ENCODE results near the gene NCBP2L. TPM values are rescaled to one million over a fixed set of nuclear protein-coding genes. Genes with fewer than 3 reads are reported as not detected.

Gene NCBP2L
- total and polyA plus RNA-seq, 2 experiments from 2014 or later: not detected

DNA sequence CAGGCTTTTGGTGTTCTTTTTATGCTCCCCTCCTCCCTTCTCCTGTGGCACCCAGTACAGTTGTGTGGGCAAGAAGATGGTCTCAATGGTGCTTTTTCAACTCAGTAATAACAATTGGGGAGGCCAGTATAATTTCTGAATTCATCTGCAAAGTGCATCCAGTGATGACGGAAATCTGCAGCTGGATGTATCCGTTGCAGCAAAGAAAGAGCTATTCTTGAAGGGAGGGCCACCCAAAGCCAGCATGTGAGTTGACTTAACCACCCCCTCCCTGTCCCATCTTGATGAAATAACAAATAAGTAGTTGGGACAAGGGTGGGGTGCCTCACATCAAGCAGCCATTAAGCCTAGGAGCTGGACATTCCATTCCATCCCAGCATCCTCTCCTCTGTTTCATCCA lies 32.7 kb upstream of the NCBP2L start (continued):
- TF ChIP-seq, protein P1, sequence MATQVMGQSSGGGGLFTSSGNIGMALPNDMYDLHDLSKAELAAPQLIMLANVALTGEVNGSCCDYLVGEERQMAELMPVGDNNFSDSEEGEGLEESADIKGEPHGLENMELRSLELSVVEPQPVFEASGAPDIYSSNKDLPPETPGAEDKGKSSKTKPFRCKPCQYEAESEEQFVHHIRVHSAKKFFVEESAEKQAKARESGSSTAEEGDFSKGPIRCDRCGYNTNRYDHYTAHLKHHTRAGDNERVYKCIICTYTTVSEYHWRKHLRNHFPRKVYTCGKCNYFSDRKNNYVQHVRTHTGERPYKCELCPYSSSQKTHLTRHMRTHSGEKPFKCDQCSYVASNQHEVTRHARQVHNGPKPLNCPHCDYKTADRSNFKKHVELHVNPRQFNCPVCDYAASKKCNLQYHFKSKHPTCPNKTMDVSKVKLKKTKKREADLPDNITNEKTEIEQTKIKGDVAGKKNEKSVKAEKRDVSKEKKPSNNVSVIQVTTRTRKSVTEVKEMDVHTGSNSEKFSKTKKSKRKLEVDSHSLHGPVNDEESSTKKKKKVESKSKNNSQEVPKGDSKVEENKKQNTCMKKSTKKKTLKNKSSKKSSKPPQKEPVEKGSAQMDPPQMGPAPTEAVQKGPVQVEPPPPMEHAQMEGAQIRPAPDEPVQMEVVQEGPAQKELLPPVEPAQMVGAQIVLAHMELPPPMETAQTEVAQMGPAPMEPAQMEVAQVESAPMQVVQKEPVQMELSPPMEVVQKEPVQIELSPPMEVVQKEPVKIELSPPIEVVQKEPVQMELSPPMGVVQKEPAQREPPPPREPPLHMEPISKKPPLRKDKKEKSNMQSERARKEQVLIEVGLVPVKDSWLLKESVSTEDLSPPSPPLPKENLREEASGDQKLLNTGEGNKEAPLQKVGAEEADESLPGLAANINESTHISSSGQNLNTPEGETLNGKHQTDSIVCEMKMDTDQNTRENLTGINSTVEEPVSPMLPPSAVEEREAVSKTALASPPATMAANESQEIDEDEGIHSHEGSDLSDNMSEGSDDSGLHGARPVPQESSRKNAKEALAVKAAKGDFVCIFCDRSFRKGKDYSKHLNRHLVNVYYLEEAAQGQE (IDR thresholded peaks at IDR 0.05; ENCODE audit: unreplicated experiment): no peak

- Mint-ChIP-seq H3K4me3 (no peak overlapping the region), H3K9me3 (no peaks in the 10 kb centered on the region), H3K4me1 (peaks cover 27% of the 10 kb centered on the region), H3K27me3 (ENCODE audit: insufficient read depth, low read depth, poor library complexity) (peaks cover 9% of the 10 kb centered on the region), H3K27ac (no peak overlapping the region), H3K36me3 (ENCODE audit: low read depth) (no peaks in the 10 kb centered on the region)
- peaks cover 16% of the 10 kb centered on the region; the same call in 1 of the 2 replicates for H3K4me1 ChIP-seq (ENCODE audit: insufficient read depth)
- H3K79me2 ChIP-seq (replicated peaks; ENCODE audit: insufficient read depth): no peaks in the 10 kb centered on the region
- no peaks in the 10 kb centered on the region for H3K36me3 ChIP-seq (ENCODE audit: insufficient read depth)
- H3K27me3 ChIP-seq (ENCODE audit: insufficient read depth): no peaks in the 10 kb centered on the region
- DNase-seq (ENCODE audit: low spot score) (no peak), ATAC-seq (no peak)
- no peak for TF ChIP-seq ZNF114 (CRISPR knock-in tag; IDR thresholded peaks at IDR 0.05)
- TF ChIP-seq ETS1 (IDR thresholded peaks at IDR 0.05): no peak
- TF ChIP-seq CREB1 (CRISPR knock-in tag; IDR thresholded peaks at IDR 0.05; ENCODE audit: low read depth): no peak
- TF ChIP-seq NANOG (IDR thresholded peaks at IDR 0.05; ENCODE audit: borderline replicate concordance): no peak
- TF ChIP-seq ZNF462 (CRISPR knock-in tag; IDR thresholded peaks at IDR 0.05): no peak
- TF ChIP-seq, protein P2, sequence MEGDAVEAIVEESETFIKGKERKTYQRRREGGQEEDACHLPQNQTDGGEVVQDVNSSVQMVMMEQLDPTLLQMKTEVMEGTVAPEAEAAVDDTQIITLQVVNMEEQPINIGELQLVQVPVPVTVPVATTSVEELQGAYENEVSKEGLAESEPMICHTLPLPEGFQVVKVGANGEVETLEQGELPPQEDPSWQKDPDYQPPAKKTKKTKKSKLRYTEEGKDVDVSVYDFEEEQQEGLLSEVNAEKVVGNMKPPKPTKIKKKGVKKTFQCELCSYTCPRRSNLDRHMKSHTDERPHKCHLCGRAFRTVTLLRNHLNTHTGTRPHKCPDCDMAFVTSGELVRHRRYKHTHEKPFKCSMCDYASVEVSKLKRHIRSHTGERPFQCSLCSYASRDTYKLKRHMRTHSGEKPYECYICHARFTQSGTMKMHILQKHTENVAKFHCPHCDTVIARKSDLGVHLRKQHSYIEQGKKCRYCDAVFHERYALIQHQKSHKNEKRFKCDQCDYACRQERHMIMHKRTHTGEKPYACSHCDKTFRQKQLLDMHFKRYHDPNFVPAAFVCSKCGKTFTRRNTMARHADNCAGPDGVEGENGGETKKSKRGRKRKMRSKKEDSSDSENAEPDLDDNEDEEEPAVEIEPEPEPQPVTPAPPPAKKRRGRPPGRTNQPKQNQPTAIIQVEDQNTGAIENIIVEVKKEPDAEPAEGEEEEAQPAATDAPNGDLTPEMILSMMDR (conservative IDR thresholded peaks at IDR 0.05; ENCODE audit: low read depth in 2 of 2): no peak
- TF ChIP-seq POLR2AphosphoS5 (IDR thresholded peaks at IDR 0.05; ENCODE audit: low read depth): no peak
- no peak for TF ChIP-seq JUNB (IDR thresholded peaks at IDR 0.05; ENCODE audit: unreplicated experiment)
- no peak for TF ChIP-seq STAT1 (IDR thresholded peaks at IDR 0.05; ENCODE audit: unreplicated experiment)
- H3K4me2 ChIP-seq: no peak overlapping the region
- H3K9me2 ChIP-seq (ENCODE audit: insufficient read depth): no peaks in the 10 kb centered on the region
- no peaks in the 10 kb centered on the region for H4K20me1 ChIP-seq (replicated peaks; ENCODE audit: insufficient read depth)
- no peak overlapping the region for H2AFZ ChIP-seq
- no peak overlapping the region for H3K27ac ChIP-seq (ENCODE audit: low read depth)
- no peaks in the 10 kb centered on the region for H3F3A ChIP-seq (replicated peaks; ENCODE audit: low read depth)
- H3K4me3 ChIP-seq: no peak overlapping the region
These were observed 29.9 kb upstream of the NCBP2L start for GRCh38 chrX:107747596-107748161.

Measured in GM23338 (cell line).